NCI-H345 treated with DMSO at 0.1 percent for 48 hours (cell line): ENCODE measurements around the gene CCDC138.

Source experiments
- DNase-seq: peaks from one replicate; lab custom pipeline; 2025; ENCODE audit not compliant: unreplicated experiment; lab: John Stamatoyannopoulos, UW

The CCDC138 gene

DNA sequence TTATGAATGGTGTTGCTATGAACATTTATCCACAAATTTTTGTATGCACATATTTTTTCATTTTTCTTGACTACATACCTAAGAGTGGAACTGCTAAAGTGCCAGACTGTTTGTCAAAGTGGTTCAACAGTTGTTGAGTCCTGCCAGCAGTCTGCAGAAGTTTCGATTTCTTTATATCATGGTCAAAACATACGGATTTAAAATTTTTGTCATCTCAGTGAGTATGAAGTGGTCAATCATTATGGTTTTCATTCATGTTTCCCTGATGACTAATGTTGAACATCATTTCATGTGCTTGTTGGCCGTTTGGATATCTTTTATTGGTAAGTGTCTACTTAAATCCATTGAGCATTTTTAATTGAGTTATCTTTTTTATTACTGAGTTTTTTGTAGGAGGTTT is 39.2 kb downstream of the CCDC138 start:
- DNase-seq: no peak

DNA sequence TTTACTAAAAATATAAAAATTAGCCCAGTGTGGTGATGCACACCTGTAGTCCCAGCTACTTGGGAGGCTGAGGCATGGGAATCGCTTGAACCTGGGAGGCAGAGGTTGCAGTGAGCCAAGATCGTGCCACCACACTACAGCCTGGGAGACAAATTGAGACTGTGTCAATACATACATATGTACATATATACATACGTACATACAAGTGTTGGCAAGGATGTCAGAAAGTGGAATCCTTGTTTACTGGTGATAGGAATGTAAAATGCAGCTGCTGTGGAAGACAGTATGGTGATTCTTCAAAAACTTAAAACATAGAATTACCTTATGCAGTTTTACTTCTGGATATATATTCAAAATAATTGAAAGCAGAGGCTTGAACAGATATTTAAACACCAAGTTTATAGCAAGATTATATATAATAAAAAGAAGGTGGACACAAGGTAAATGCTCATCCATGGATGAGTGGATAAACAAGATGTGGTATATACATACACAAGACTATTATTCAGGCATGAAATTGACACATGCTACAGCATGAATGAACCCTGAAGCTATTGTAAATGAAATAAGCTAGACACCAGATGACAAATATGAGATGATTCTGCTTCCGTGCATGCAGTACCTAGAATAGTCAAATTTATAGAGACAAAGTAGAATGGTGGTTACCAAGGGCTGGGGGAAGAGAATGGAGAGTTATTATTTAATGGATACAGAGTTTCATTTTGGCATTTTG is 43.2 kb downstream of the CCDC138 start:
- no peak for DNase-seq

DNA sequence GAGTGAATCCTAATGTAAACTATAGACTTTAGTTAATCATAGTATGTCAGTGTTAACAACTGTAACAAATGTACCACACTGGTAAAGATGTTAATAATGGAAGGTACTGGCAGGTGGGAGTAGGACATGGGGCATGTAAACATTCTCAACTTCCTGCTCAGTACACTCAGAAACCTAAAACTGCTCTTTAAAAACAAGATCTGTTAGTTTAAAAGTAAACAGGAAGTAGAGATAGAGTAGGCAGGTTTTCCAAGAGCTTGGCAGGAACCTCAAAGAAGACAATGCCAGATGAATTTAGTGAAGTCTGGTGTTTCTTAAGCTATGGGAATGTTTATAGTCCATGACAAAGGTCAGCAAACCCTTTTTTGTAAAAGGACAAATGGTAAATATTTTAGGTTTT is 46.6 kb downstream of the CCDC138 start:
- DNase-seq: no peak

DNA sequence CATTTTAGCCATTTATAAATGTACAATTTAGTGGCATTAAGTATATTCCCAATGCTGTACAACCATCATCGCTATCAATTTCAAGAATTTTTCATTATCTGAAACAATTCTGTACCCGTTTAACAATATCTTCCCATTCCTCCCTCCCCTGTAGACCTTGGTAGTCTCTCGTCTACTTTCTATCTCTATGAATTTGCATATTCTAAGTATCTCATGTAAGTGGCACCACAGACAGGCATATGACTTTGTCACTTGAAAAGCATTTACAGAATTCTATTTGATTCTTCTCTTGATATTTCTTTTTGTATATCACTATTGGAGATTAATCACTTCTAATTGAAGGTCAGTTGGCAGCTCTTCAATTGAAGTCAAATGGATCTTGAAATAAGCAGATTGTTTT is 48.0 kb downstream of the CCDC138 start:
- DNase-seq: no peak

DNA sequence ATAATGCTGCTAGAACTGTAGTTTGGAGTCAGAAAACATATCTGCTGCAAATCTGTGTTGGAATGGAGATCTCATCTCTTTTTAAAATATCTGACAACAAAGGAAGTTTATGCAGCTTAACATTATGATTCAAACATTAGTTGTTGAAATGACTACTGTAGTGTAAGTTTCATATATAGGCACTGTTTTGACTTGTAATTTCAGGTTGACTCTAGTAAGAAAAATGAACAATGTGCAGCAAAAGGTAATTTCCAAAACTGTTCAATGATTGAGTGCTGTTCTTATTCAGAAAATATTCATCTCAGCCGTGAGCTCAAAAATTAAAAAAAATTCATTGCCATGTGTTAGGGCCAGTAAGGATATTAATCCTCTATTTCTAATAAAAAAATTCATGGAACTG is 48.5 kb downstream of the CCDC138 start:
- no peak for DNase-seq

DNA sequence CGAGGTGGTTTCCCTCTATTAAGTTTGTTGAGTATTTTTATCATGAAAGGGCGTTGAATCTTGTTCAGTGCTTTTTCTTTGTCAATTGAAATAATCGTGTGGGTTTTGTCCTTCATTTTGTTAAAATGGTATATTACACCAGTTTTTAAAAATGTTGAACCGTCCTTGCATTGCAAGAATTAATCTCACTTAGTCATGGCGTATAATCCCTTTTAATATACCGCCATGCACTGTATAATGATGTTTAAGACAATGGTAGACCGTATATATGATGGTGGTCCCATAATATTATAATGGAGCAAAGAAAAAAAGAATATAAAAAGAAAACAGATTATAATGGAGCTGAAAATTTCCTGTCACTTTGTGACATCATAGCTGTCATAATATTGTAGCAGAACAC is 50.6 kb downstream of the CCDC138 start:
- DNase-seq: no peak

DNA sequence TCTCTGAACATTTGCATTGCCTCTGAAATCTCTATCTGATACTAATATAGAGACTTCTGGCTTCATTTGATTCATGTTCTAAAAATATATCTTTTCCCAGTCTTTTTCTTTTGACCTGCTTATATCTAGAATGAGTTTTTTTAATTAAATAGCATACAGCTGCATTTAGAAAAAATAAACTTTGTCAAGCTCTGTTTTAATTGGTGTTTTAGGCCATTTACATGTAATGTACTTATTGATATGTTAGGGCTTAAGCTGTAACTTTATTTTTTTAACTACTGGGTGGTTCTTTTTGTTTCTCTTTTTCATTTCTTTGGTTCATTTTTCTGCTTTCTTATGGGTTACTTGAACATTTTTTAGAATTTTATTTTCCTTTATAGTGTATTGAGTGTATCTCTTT is 54.9 kb downstream of the CCDC138 start:
- DNase-seq: no peak

DNA sequence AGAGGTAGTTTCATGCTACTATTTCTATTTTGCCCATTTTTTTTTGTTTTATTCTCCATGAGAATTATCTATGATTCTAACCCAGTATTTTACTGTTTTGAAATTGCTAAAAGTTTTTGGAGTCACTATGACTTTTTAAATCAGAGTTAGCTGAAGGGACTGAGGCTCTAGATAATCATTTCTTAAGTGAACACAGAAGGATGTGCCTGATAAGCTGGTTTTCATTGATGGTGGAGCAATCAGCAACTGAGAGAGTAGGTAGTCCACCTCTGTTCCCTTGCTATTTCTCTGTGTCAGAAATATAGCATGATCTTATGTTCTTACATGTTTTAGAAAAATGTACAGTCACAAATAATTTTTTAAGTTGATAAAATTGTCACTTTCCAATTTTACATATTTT is 59.4 kb downstream of the CCDC138 start:
- DNase-seq: no peak

DNA sequence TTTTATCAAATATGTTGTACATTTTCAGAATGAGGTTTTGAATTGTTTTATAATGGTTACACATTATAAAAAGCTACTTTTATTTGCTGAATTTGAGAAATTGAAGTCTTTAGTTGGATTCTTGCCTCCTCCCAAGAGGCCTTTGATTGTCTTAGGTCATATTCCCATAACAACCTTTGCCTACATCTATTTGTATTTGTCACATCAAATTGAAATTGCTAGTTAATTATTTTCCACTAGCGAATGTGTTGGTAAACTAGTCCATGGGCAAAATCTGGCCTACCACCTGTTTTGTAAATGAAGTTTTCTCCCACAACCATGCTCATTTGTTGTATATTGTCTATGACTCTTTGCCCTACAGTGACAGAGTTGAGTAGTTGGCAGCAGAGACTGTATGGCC is 60.4 kb downstream of the CCDC138 start:
- DNase-seq: no peak

DNA sequence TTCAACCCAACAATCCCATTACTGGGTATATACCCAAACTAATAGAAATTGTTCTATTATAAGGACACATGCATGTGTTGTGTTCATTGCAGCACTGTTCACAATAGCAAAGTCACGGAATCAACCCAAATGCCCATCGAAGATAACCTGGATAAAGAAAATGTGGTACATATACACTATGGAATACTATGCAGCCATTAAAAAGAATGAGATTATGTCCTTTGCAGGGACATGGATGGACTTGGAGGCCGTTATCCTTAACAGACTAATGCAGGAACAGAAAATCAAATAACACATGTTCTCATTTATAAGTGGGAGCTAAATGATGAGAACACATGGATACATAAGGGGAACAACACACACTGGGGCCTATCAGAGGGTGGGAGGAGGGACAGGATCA is 65.8 kb downstream of the CCDC138 start:
- no peak for DNase-seq

DNA sequence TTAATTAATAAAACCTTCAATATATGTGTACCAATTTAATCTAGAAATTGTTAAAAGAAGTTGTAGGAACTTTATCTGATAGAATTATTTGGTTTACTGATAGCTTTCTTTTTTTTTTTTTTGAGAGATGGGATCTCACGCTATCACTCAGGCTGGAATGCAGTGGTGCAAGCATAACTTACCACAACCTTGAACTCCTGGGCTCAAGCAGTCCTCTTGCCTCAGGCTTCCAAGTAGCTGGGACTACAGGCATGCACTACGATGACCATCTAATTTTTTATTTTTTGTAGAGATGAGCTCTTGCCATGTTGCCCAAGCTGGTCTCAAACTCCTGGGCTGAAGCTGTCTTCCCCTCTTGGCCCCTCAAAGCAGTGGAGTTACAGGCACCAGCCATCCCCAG is 66.8 kb downstream of the CCDC138 start:
- no peak for DNase-seq

DNA sequence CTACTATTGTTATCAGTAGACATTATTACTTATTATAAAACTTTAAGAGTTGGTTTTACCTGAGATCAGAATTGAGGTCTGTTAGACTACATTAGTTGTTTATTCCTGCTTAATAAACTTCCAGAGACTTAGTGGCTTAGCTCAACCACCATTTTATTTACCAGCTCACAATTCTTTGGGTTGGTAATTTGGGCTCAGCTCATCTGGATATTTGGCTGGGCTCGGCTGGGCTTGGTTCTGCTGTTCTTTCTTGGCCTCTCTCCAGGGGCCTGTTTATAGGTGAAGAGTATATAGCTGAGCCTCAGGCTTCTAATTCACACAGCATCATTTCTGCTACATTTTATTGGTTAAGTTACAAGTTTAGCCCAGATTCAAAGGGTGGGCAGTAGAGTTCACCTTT is 67.9 kb downstream of the CCDC138 start:
- no peak for DNase-seq

DNA sequence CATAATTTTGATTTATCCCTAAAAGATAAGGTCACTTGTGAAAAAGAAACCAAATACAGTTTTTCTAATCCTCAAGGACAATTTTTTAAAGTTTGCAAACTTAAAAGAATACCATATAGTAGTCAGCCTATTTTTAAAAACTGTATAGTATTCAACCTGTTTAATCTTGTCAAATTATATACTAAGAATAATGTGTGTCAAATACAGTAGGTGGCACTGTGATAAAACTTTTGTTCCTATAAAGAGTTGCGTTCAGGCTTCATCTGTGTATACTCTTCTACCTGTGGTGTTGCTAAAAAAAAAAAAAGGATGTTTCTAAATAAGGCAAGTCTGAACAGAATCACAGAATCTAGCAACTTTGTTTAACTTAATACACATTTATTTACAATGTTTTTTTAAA is 68.6 kb downstream of the CCDC138 start:
- no peak for DNase-seq

DNA sequence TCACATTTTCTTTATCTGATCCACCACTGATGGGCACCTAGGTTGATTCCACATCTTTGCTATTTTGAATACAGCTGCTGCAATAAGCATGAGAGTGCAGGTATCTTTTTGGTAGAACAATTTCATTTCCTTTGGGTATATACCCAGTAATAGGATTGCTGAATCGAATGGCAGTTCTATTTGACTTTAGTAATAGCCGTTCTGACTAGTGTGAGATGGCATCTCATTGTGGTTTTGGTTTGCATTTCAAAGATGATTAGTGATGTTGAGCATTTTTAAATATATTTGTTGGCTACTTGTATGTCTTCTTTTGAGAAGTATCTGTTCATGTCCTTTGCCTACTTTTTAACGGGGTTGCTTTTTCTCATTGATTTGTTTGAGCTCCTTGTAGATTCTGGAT is 72.3 kb downstream of the CCDC138 start:
- DNase-seq: no peak

DNA sequence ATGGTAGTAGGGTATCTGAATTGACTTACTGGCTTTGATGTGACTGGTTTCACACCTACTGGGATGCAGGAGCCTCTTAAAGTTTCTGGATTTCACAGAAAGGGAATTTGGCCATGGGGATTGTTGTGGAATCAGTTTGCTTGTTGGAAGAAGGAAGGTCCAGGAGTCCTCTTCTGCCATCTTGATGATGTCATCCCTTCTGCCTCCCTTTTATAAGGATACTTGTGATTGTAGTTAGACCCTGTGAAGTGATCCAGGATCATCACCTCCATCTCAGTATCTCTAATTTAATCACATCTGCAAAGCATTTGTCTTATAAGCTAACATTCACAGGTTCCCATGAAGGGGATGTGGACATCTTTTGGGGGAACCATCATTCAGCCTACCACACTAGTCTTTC is 79.5 kb downstream of the CCDC138 start:
- no peak for DNase-seq

DNA sequence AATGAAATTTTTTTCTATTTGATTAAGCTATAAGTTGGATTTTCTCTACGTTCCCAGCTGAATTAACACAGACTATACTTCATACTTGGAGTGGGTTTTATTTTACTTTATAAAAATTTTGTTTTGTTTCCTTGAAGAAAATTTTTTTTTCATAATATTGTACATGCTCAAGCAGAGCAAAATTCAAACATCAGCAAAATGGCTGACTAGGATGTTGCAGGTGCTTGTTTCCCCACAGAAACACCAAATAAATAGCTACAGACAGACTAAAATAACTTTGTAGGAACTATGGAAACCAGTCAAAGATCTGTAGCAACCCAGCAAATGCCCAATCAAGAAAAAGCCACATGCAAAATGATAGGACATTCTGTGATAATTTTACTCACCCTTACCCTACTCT is 82.3 kb downstream of the CCDC138 start:
- DNase-seq: no peak

DNA sequence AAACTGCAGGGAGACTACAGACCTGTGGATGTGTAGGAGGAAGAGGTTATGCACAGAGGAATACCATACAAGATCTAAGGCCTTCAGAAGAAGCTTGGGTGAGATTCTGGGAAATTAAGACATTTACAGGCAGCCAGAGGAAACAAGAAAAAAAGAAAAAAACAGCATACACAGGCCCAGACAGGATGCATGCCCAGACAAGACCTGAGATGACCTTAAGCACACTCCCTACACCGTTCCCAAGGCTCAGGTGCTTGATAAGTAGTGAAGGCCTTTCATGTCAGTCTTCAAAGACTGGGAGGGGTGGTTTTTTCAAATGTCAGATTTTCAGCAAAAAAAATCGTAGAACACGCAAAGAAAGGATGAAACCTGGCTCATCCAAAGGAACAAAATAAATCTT is 83.0 kb downstream of the CCDC138 start:
- no peak for DNase-seq

DNA sequence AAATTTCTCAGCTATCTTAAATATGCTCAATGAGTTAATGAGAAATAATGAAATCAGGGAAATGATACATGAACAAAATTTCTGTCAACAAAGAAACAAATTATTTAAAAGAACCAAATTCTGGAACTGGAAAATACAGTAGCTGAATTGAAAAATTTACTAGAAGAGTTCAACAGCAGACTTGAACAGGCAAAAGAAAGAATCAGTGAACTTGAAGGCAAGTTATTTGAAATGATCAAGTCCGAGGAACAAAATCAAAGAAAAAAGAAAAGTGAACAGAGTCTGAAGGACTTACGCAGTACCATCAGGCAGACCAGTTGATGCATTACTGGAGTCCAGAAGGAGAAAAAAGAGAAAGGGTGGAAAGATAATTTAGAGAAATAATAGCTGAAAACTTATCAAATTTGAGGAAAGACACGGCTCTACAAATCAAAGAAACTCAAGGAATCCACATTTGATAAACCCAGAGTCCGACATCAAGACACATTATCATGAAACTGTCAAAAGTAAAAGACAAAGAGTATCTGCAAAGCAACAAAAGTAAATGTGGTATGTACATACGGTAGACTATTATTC is 83.6 kb downstream of the CCDC138 start:
- no peak for DNase-seq

DNA sequence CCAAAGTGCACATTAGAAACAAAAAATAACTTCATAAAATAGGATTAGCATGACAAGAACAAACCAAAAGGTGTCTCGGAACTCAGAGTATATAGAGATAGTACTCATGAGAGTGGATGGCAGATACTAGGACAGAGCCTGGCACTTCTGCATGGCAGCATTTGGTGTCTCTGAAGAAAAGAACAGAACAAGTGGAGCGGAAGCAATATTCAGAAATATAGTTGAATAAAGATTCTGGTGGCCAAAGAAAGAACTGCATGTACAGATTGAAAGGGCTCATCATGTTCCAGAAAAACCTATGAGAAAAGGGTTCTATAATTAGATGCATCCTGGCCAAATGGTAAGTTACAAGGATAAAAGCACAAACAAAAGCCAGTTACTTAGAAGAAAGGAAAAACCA is 90.9 kb downstream of the CCDC138 start:
- DNase-seq: no peak

DNA sequence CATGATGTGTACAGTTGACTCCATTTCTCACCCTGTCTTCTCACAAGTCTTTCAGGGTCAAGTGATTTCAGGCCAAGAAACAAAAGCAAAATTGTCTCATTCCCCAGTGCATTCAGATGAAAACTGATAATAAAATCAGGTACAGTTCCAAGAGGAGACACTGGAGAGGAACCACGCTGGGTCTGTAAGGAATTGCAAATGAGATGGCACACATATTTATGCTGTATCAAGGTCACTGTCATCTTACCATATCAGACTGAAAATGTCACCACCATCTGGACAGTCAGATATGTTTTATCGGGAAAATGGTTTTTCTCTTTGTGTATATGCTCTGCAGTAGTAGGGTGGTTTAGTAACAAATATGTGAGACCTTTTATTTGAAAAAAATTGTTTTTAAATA is 91.7 kb downstream of the CCDC138 start:
- no peak for DNase-seq

DNA sequence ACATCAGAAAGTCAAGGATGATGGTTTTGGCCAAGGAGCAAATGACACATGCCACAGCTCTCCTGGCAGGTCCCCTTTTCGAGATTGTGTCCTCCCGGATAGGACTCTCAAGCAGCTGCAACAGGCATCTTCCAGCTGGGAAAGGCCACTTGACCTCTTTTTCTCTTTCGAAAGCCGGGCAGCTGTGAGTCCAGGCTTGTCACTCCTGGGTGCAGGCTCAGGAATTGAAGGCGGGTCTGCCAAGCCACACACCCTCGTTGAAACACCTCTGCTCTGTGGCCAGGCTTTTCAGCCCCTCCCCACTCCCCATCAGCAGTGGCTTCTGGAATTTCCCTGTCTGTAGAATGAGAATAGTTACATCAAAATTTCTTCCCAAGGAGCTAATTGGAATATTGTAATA is 98.0 kb downstream of the CCDC138 start:
- no peak for DNase-seq

DNA sequence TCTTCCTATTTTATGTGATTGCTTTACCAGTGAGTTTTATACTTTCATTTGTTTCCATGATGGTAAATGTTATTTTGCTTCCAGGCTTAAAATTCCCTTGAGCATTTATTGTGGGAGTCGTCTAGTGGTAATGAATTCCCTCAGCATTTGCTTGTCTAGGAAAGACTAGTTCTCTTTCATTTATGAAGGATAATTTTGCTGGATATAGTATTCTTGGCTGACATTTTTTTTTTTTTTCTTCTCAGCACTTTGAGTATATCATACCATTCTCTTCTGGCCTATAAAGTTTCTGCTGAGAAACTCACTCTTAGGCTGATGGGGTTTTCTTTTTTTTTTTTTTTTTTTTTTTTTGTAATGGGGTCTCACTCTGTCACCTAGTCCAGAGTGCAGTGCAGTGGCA is 103.3 kb downstream of the CCDC138 start:
- no peak for DNase-seq

DNA sequence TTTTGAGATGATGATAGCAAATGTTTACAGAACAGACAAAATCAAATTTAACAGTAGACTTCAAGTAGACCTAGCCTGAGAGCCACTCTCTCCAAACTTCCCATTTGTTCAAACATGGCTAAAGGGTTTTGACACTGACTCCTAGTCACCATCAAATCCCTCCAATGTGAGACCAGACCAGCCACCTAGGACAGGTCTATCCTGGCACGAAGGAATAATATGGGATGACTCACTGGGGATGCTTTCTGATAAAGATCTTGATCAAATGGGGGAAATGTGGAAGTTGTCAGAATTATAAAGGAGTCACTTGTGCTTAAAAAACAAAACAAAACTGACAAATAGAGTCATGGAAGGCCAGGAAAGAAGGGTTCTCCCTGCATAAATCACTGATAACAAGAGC is 106.7 kb downstream of the CCDC138 start:
- no peak for DNase-seq
